OCI-LY7 (cell line): ENCODE measurements around the gene SAP30. TPM values are rescaled to one million over a fixed set of nuclear protein-coding genes. Genes with fewer than 3 reads are reported as not detected.

Source experiments
- BruUV-seq: library from RNA; stranded (reverse); fragments of 400-500 nt; replicated peaks from 2 replicates; lab custom pipeline; 2021; lab: Mats Ljungman, UMichigan
- CTCF ChIA-PET: fragments of 300-600 bp; sonication (Branson Sonifier 250); formaldehyde crosslinking; loops from one replicate; lab custom pipeline; 2022; ENCODE audit warnings: antibody characterized with exemption; ENCODE audit not compliant: unreplicated experiment; lab: Charles Lee
- POLR2A ChIA-PET: fragments of 300-600 bp; sonication (Branson Sonifier 250); formaldehyde crosslinking; loops from one replicate; lab custom pipeline; 2022; ENCODE audit warnings: antibody characterized with exemption; lab: Charles Lee
- DNase-seq: peaks from one replicate; pipeline ENCODE4 v3.0.0-alpha.2; 2015; ENCODE audit warnings: low spot score
- H2AFZ ChIP-seq: fragments of 200-600 bp; sonication (generic), shearing (Covaris generic); 2 replicates; pipeline ENCODE4 v1.6.1; 2014; ENCODE audit warnings: mild to moderate bottlenecking, antibody characterized with exemption, low read length, moderate library complexity
- H3K27ac ChIP-seq: fragments of 200-600 bp; sonication (generic); 2 replicates; pipeline ENCODE4 v1.5.1; 2014; ENCODE audit warnings: mixed run types, low read depth, mild to moderate bottlenecking, moderate library complexity, low read length, inconsistent platforms; ENCODE audit not compliant: poor library complexity, severe bottlenecking
- H3K36me3 ChIP-seq: fragments of 200-600 bp; sonication (generic); 2 replicates; pipeline ENCODE4 v1.6.1; 2014; ENCODE audit warnings: mild to moderate bottlenecking, antibody characterized with exemption, low read length, moderate library complexity, mixed read lengths; ENCODE audit not compliant: insufficient read depth
- H3K4me1 ChIP-seq: fragments of 200-600 bp; sonication (generic); 2 replicates; pipeline ENCODE4 v1.5.1; 2014; ENCODE audit warnings: mild to moderate bottlenecking, low read length; ENCODE audit not compliant: insufficient read depth, poor library complexity, severe bottlenecking
- H3K4me2 ChIP-seq: fragments of 200-600 bp; sonication (generic); 2 replicates; pipeline ENCODE4 v1.6.1; 2014; ENCODE audit warnings: mild to moderate bottlenecking, low read length
- H3K4me3 ChIP-seq: fragments of 200-600 bp; sonication (generic); 2 replicates; pipeline ENCODE4 v1.5.1; 2014; ENCODE audit warnings: mild to moderate bottlenecking, low read depth, low read length; ENCODE audit not compliant: poor library complexity, severe bottlenecking
- H3K79me2 ChIP-seq: fragments of 200-600 bp; sonication (generic); 2 replicates; pipeline ENCODE4 v1.6.1; 2016; ENCODE audit warnings: low read depth, mild to moderate bottlenecking, low read length, moderate library complexity, mixed read lengths; ENCODE audit not compliant: insufficient read depth
- H3K9me2 ChIP-seq: fragments of 200-600 bp; sonication (generic); 2 replicates; pipeline ENCODE4 v1.6.1; 2016; ENCODE audit warnings: mild to moderate bottlenecking, low read length, mixed read lengths; ENCODE audit not compliant: insufficient read depth
- H3K9me3 ChIP-seq: fragments of 200-600 bp; sonication (generic); 2 replicates; pipeline ENCODE4 v1.6.1; 2014; ENCODE audit warnings: mild to moderate bottlenecking, mixed run types, low read length, mixed read lengths
- H4K20me1 ChIP-seq: fragments of 200-600 bp; sonication (generic); 2 replicates; pipeline ENCODE4 v1.6.1; 2014; ENCODE audit warnings: mild to moderate bottlenecking, antibody characterized with exemption, low read length, moderate library complexity, mixed read lengths; ENCODE audit not compliant: insufficient read depth
- EZH2phosphoT487 ChIP-seq: fragments of 200-600 bp; sonication (generic); IDR thresholded peaks from 2 replicates; pipeline ENCODE4 v1.6.1; 2018; ENCODE audit warnings: low read depth, borderline replicate concordance, mild to moderate bottlenecking, mixed run types, antibody characterized with exemption, low read length, moderate library complexity, mixed read lengths
- intact Hi-C: fragments of 100-400 bp; cut with micrococcal nuclease; formaldehyde crosslinking; loops from one replicate; pipeline ENCODE4 v1.10.0; 2022; ENCODE audit not compliant: unreplicated experiment
- total RNA-seq, 2 experiments: library from RNA; depleted of rRNA in 1 of 2; stranded (reverse); fragments of >200 nt in 1 of 2; shearing (Covaris generic) in 1 of 2; gene quantifications; 2 replicates each; pipeline ENCODE4 v1.2.3, GENCODE V29; 2014 to 2022
- TF ChIP-seq, protein P1 (sequence below): fragments of 200-600 bp; sonication (generic); conservative IDR thresholded peaks from 2 replicates; pipeline ENCODE4 v1.5.1; 2014; ENCODE audit warnings: mild to moderate bottlenecking, antibody characterized with exemption, low read length, moderate library complexity, mixed read lengths

SAP30 gene
- total RNA-seq, 2 experiments from 2014 or later, result 56.0 to 86.2 TPM

DNA sequence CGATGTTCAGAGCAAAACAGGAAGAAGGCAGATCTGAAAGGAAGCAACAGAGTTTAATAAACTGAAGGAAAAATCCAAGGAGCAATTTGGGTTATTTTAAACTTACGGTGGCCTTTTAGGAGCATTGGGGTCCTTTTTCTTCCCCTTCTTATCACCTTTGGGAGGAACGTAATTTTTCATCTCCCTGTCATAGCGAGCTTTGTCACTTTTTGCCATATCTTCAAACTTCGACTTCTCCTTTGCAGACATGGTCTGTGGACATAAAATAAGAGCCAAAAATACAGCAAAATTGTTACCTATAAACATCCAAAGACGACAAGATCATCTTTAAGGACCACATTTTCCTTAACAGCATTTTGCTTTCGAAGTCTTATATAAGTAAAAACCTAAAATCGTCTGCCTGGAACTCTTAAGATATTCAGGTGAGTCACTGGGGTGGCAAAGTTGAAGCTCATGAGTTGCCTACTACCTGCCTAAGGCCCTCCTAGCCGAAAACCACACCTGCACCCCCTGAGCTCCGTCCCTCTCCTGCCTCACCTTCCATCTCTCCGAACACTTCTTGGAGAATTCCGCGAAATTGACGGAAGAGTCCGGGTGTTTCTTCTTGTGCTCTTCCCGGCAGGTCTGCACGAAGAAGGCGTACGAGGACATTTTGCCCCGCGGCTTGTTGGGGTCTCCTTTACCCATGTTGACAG, 37.6 kb upstream of the SAP30 start:
- Histone ChIP-seq H3K36me3 (peaks cover 59% of the 10 kb centered on the region), H3K9me2 (no peaks in the 10 kb centered on the region), H4K20me1 (peaks cover 31% of the 10 kb centered on the region; the same call in 1 of the 2 replicates), H3K4me3 (peak overlapping the region; percentile 99), H3K9me3 (no peaks in the 10 kb centered on the region), H3K27ac (peak overlapping the region; percentile 92), H3K4me2 (peak overlapping the region; percentile 94), H3K79me2 (peaks cover 76% of the 10 kb centered on the region), H3K4me1 (peaks cover 48% of the 10 kb centered on the region), H2AFZ (no peak overlapping the region)
- TF ChIP-seq, protein P1, sequence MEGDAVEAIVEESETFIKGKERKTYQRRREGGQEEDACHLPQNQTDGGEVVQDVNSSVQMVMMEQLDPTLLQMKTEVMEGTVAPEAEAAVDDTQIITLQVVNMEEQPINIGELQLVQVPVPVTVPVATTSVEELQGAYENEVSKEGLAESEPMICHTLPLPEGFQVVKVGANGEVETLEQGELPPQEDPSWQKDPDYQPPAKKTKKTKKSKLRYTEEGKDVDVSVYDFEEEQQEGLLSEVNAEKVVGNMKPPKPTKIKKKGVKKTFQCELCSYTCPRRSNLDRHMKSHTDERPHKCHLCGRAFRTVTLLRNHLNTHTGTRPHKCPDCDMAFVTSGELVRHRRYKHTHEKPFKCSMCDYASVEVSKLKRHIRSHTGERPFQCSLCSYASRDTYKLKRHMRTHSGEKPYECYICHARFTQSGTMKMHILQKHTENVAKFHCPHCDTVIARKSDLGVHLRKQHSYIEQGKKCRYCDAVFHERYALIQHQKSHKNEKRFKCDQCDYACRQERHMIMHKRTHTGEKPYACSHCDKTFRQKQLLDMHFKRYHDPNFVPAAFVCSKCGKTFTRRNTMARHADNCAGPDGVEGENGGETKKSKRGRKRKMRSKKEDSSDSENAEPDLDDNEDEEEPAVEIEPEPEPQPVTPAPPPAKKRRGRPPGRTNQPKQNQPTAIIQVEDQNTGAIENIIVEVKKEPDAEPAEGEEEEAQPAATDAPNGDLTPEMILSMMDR, result no peak
- no peak for TF ChIP-seq EZH2phosphoT487
- no TSS peak for BruUV-seq
- intact Hi-C loops, result no loop called here
- no peak for DNase-seq
- ChIA-PET CTCF (interaction anchor here (1.0 kb wide), 1 partner anchor 36 kb away, joined by 6 read pairs; no protein-coding TSS in a partner anchor), POLR2A (interaction anchor here (0.6 to 14.1 kb wide), 9 partner anchors 12 to 265 kb away, joined by 3 to 336 read pairs (median 3); partner anchors contain the start of gene SAP30)

DNA sequence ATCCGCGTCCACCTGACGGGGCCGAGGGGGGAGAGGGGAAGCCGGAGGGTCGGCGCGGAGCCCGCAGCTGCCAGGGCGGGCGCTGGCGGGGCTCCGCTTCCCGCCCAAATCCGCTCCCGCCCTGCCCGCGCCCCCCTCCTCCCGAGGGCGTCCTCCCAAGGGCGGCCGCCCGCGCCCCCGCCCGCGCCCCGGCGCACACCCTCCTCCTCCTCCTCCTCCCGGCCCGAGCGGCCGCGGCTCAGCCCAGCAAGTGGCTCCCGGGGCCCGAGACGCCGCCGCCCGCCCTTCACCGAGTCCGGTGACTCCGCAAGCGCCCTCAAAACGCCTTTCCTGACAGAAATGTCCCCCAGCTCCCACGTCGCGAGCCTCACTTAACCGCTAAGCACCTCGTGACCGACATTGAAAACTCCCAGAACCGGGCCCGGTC, 37.1 kb upstream of the SAP30 start:
- peak; percentile 72 for DNase-seq
- Histone ChIP-seq H3K9me2 (no peaks in the 10 kb centered on the region), H3K4me2 (peak overlapping the region; percentile 94), H4K20me1 (peaks cover 31% of the 10 kb centered on the region; the same call in 1 of the 2 replicates), H3K4me3 (peak overlapping the region; percentile 99), H3K36me3 (peaks cover 54% of the 10 kb centered on the region), H3K79me2 (peaks cover 76% of the 10 kb centered on the region), H3K4me1 (peaks cover 49% of the 10 kb centered on the region), H3K9me3 (no peaks in the 10 kb centered on the region), H3K27ac (peak overlapping the region; percentile 92), H2AFZ (no peak overlapping the region)
- POLR2A ChIA-PET, result interaction anchor here (0.6 to 14.1 kb wide), 6 partner anchors 12 to 166 kb away, joined by 3 to 336 read pairs (median 19); partner anchors contain the start of genes GALNT7 and SAP30
- TF ChIP-seq, protein P1, result no peak
- no peak for TF ChIP-seq EZH2phosphoT487
- intact Hi-C loops, result loop anchor here (1.0 kb wide), 2 partner anchors 37 to 165 kb away; partner anchors contain the start of genes GALNT7 and SAP30
- CTCF ChIA-PET, result interaction anchor here (1.0 to 1.2 kb wide), 2 partner anchors 36 to 39 kb away, joined by 4 to 6 read pairs; no protein-coding TSS in a partner anchor
- BruUV-seq, result no TSS peak
